Colonic mucosa (tissue), 4 donors: ENCODE measurements around the gene DHX35. TPM values are rescaled to one million over a fixed set of nuclear protein-coding genes. Genes with fewer than 3 reads are reported as not detected.

Experiments
- DNase-seq: peaks from one replicate; pipeline ENCODE4 v3.0.0-alpha.2; 2020
- H3K27ac ChIP-seq: fragments of 200-600 bp; one replicate; pipeline ENCODE4 v1.8.0; 2021
- H3K27me3 ChIP-seq: fragments of 200-600 bp; one replicate; pipeline ENCODE4 v1.8.0; 2021
- H3K36me3 ChIP-seq: fragments of 200-600 bp; one replicate; pipeline ENCODE4 v1.8.0; 2021
- H3K4me1 ChIP-seq: fragments of 200-600 bp; one replicate; pipeline ENCODE4 v1.8.0; 2021; ENCODE audit warnings: mild to moderate bottlenecking
- H3K4me3 ChIP-seq: fragments of 200-600 bp; one replicate; pipeline ENCODE4 v1.8.0; 2021
- H3K9ac ChIP-seq, 2 donors: one replicate each; pipeline ENCODE4 v1.7.0; 2013; ENCODE audit warnings: control low read depth in 2 of 2, low read depth in 2 of 2, low read length in 2 of 2
- H3K9me3 ChIP-seq: fragments of 200-600 bp; one replicate; pipeline ENCODE4 v1.8.0; 2021
- CTCF ChIP-seq: fragments of 200-600 bp; IDR thresholded peaks from one replicate; pipeline ENCODE4 v1.8.0; 2022; ENCODE audit warnings: antibody characterized with exemption, mild to moderate bottlenecking
- intact Hi-C: fragments of 100-400 bp; cut with DNase I; formaldehyde crosslinking; loops from one replicate; pipeline ENCODE4 v1.14.1; 2022
- total RNA-seq, 2 donors: library from RNA; stranded (reverse); fragmentation: NEBNext Ultra II Directional in 1 of 2; extraction: Animal tissue kit (Norgen Biotek cat#: 25700) in 1 of 2; gene quantifications; one replicate each; pipeline ENCODE4 v1.2.1, GENCODE V29; 2021
- donor health status: healthy.
- donor health status: DM: no; HTN: no; CAD: no.
- donor health status: DM: no; HTN: no; CAD: no.

Gene DHX35
- total RNA-seq, 2 donors from 2014 or later = 16.3 to 16.9 TPM

- H3K9me3 ChIP-seq = no peaks in the 10 kb centered on the region
- no peaks in the 10 kb centered on the region for H3K4me1 ChIP-seq
- H3K27ac ChIP-seq = no peak overlapping the region
- no peak overlapping the region for H3K4me3 ChIP-seq
- no peaks in the 10 kb centered on the region for H3K27me3 ChIP-seq
- no peak for DNase-seq
- intact Hi-C loops = no loop called here
- H3K9ac ChIP-seq = no peak overlapping the region
- H3K36me3 ChIP-seq = no peaks in the 10 kb centered on the region
- no peak for TF ChIP-seq CTCF
Observed at GRCh38 chr20:39069976-39070375, 107.8 kb downstream of the DHX35 start.

GRCh38 chr20:39070484-39071231, 108.5 kb downstream of the DHX35 start:
- intact Hi-C loops = no loop called here
- H3K9me3 ChIP-seq = no peaks in the 10 kb centered on the region
- H3K27me3 ChIP-seq = no peaks in the 10 kb centered on the region
- H3K27ac ChIP-seq = no peak overlapping the region
- no peaks in the 10 kb centered on the region for H3K36me3 ChIP-seq
- no peak overlapping the region for H3K4me3 ChIP-seq
- no peak for DNase-seq
- no peak overlapping the region for H3K9ac ChIP-seq
- no peak for TF ChIP-seq CTCF
- H3K4me1 ChIP-seq = no peaks in the 10 kb centered on the region

GRCh38 chr20:39072132-39072531, 110.0 kb downstream of the DHX35 start:
- intact Hi-C loops = no loop called here
- Histone ChIP-seq H3K4me3 (no peak overlapping the region), H3K4me1 (no peaks in the 10 kb centered on the region), H3K27me3 (no peaks in the 10 kb centered on the region), H3K36me3 (no peaks in the 10 kb centered on the region), H3K27ac (no peak overlapping the region), H3K9me3 (no peaks in the 10 kb centered on the region), H3K9ac (no peak overlapping the region)
- TF ChIP-seq CTCF = no peak
- no peak for DNase-seq

GRCh38 chr20:39072653-39073052, 110.5 kb downstream of the DHX35 start:
- Histone ChIP-seq H3K4me1 (no peaks in the 10 kb centered on the region), H3K9ac (no peak overlapping the region), H3K27ac (no peak overlapping the region), H3K36me3 (no peaks in the 10 kb centered on the region), H3K27me3 (no peaks in the 10 kb centered on the region), H3K4me3 (no peak overlapping the region), H3K9me3 (no peaks in the 10 kb centered on the region)
- DNase-seq = no peak
- intact Hi-C loops = no loop called here
- no peak for TF ChIP-seq CTCF

GRCh38 chr20:39075731-39076130, 113.6 kb downstream of the DHX35 start:
- DNase-seq = no peak
- no peaks in the 10 kb centered on the region for H3K4me1 ChIP-seq
- H3K9ac ChIP-seq = no peak overlapping the region
- no peaks in the 10 kb centered on the region for H3K9me3 ChIP-seq
- no peak overlapping the region for H3K4me3 ChIP-seq
- H3K36me3 ChIP-seq = no peaks in the 10 kb centered on the region
- TF ChIP-seq CTCF = no peak
- no peaks in the 10 kb centered on the region for H3K27me3 ChIP-seq
- intact Hi-C loops = no loop called here
- H3K27ac ChIP-seq = no peak overlapping the region
